ENCODE measurements around the gene SMARCB1. TPM values are rescaled to one million over a fixed set of nuclear protein-coding genes. Genes with fewer than 3 reads are reported as not detected.
A peak's percentile ranks its signal among the peaks of the same experiment; 100 is the strongest.

Gene SMARCB1
- total and polyA plus RNA-seq, 2 of the 4 experiments (the other 2 are of a cell fraction), result 110 to 159 TPM

GRCh38 chr22:23772649-23773473 lies 13.9 kb upstream of the SMARCB1 start, which contains the start of gene MMP11:
Gene MMP11 (plus strand): TSS chr22:23772849. CDS start chr22:23772871, 22 bp downstream.
- Histone ChIP-seq H3K9me1 (ENCODE audit: insufficient read depth, low read length) (peaks cover 12% of the 10 kb centered on the region), H2BK120ac (ENCODE audit: low read depth, low read length) (peak within 1 kb of the TSS; percentile 44), H2BK15ac (ENCODE audit: low read depth, low read length) (peak within 1 kb of the TSS; percentile 61; the same call in 1 of the 3 replicates), H3K23ac (ENCODE audit: low read depth, low read length) (peak within 1 kb of the TSS; percentile 82; the same call in 1 of the 2 replicates), H3K14ac (replicated peaks; ENCODE audit: low read depth, low read length) (peak within 1 kb of the TSS; percentile 97), H3K56ac (ENCODE audit: extremely low read depth, insufficient read depth, low read length) (0 out of 2 replicates have a peak within 1 kb of the TSS, but pooled peaks have one; percentile 38), H2BK20ac (ENCODE audit: low read depth, low read length) (peak within 1 kb of the TSS; percentile 13; the same call in 1 of the 2 replicates), H2BK5ac (ENCODE audit: low read depth, low read length, poor library complexity, severe bottlenecking) (no peak within 1 kb of the TSS), H4K20me1 (ENCODE audit: insufficient read depth, low read length) (no peaks in the 10 kb centered on the region), H3K36me3 (ENCODE audit: control insufficient read depth, insufficient read depth, low read length) (no peaks in the 10 kb centered on the region), H4K91ac (ENCODE audit: insufficient read depth, low read depth, low read length) (peak within 1 kb of the TSS; percentile 93), H2AK5ac (ENCODE audit: low read depth, low read length) (peak within 1 kb of the TSS; percentile 99), H3K4ac (ENCODE audit: low read depth, low read length) (peak within 1 kb of the TSS; percentile 99), H2AFZ (replicated peaks; ENCODE audit: low read length, poor library complexity) (peak within 1 kb of the TSS; percentile 97), H3K9me3 (ENCODE audit: control insufficient read depth, insufficient read depth, low read length) (no peaks in the 10 kb centered on the region), H3K18ac (ENCODE audit: low read depth, low read length) (peak within 1 kb of the TSS; percentile 78; the same call in 1 of the 2 replicates), H3K4me3 (ENCODE audit: insufficient read depth, low read depth, low read length) (peak within 1 kb of the TSS; percentile 41), H3K4me1 (ENCODE audit: control insufficient read depth, insufficient read depth, low read length) (peaks cover 25% of the 10 kb centered on the region; the same call in 1 of the 2 replicates), H3K27me3 (ENCODE audit: control insufficient read depth, insufficient read depth, low read length) (no peaks in the 10 kb centered on the region), H3K4me2 (ENCODE audit: low read depth, low read length) (peak within 1 kb of the TSS; percentile 77), H3K27ac (ENCODE audit: insufficient read depth, low read length) (peak within 1 kb of the TSS; percentile 23), H2AK9ac (replicated peaks; ENCODE audit: low read depth, low read length, poor library complexity) (peak within 1 kb of the TSS; percentile 92), H3K9ac (ENCODE audit: low read depth, low read length) (peak within 1 kb of the TSS; percentile 68), H4K5ac (ENCODE audit: low read depth, low read length) (peak within 1 kb of the TSS; percentile 89), H4K8ac (ENCODE audit: low read depth in 2 of 2, low read length in 2 of 2) (peak within 1 kb of the TSS; percentile 97), H3K79me1 (ENCODE audit: low read depth in 1 of 2, low read length in 2 of 2) (peaks cover 0 to 7% of the 10 kb centered on the region in 2 experiments; a peak in 1 of 4 replicates)
- in situ Hi-C loops (cut with MboI; ENCODE audit: low sequenced_read_pairs), result no loop called here
- ChIA-PET POLR2A (ENCODE audit: unreplicated experiment) (interaction anchor here (0.5 kb wide), 1 partner anchor 24 kb away, joined by 6 read pairs; no protein-coding TSS in a partner anchor), CTCF (no interaction called here)
- WGBS, 2 experiments (ENCODE audit: extremely low coverage in 2 of 2, insufficient read length in 1 of 2), result 5% methylated on average over 9 of the region's 79 CpGs; no CpG with 5 or more reads in 1 of the 2 experiments
- intact Hi-C loops (cut with micrococcal nuclease), result loop anchor here (5.0 to 10.0 kb wide), 2 partner anchors 74 to 182 kb away; no protein-coding TSS in a partner anchor
- dilution Hi-C loops (cut with HindIII; ENCODE audit: low sequenced_read_pairs, unreplicated experiment), result no loop called here
- BruUV-seq (replicated peaks), result no TSS peak
- DNase-seq, result no peak
- peak; percentile 79 for ATAC-seq (ENCODE audit: low read depth)
- TF ChIP-seq CTCF (conservative IDR thresholded peaks at IDR 0.05; ENCODE audit: low read depth, low read length), result 0 out of 2 replicates have a peak, but pooled peaks have one; percentile 7
- TF ChIP-seq USF2 (IDR thresholded peaks at IDR 0.05; ENCODE audit: low read depth, low read length), result no peak
